Thyroid gland (tissue), 4 donors: ENCODE results near the gene BMP8A.

Experiments
- POLR2A ChIP-seq, 2 donors: fragments of 450-650 bp; IDR thresholded peaks; one replicate each; pipeline ENCODE4 v1.6.1; 2017; ENCODE audit warnings: antibody characterized with exemption in 2 of 2, mild to moderate bottlenecking in 2 of 2, moderate library complexity in 1 of 2
- TF ChIP-seq, protein P1 (sequence below), 6 experiments: fragments of 200-600 bp in 3 of 6; fragments of 450-650 bp in 3 of 6; sonication (generic) in 3 of 6; IDR thresholded peaks; one replicate each; pipeline ENCODE4 v1.5.1; 2016 to 2019; ENCODE audit warnings: antibody characterized with exemption in 6 of 6, mild to moderate bottlenecking in 2 of 6, inconsistent platforms in 1 of 6, moderate library complexity in 1 of 6

DNA sequence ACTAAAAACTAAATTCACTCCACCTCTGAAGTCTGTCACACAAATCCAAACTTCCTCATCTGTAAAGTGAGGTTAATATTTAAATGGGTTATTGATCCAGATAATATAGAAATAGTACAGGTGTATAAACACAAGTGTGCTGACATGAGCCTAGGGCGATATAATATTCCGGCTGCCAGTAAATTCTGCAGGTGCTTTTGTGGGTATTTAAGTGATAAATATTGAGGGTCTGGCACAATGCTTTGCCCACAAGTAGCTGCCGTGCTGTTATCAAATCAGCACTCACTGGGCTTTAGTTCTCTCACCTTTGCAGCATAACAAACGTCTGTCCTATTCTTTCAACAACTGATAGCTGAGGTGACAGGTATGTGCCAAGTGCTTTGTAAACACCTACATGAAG lies 77.6 kb downstream of the BMP8A start:
- no peak for TF ChIP-seq POLR2A (IDR thresholded peaks at IDR 0.05)
- TF ChIP-seq, protein P1, sequence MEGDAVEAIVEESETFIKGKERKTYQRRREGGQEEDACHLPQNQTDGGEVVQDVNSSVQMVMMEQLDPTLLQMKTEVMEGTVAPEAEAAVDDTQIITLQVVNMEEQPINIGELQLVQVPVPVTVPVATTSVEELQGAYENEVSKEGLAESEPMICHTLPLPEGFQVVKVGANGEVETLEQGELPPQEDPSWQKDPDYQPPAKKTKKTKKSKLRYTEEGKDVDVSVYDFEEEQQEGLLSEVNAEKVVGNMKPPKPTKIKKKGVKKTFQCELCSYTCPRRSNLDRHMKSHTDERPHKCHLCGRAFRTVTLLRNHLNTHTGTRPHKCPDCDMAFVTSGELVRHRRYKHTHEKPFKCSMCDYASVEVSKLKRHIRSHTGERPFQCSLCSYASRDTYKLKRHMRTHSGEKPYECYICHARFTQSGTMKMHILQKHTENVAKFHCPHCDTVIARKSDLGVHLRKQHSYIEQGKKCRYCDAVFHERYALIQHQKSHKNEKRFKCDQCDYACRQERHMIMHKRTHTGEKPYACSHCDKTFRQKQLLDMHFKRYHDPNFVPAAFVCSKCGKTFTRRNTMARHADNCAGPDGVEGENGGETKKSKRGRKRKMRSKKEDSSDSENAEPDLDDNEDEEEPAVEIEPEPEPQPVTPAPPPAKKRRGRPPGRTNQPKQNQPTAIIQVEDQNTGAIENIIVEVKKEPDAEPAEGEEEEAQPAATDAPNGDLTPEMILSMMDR (IDR thresholded peaks at IDR 0.05) = no peak
